Activated CD4-positive, CD25-positive, alpha-beta regulatory T cell treated with anti-CD3 and anti-CD28 coated beads, Interleukin-2, amount 50 U/mL, for 24 hours (primary cell): Measurements from ENCODE around the gene RAPGEF1.
A peak's percentile ranks its signal among the peaks of the same experiment; 100 is the strongest.
"Not testable (repeated sequence)": the region's sequence is repeated elsewhere in the genome, so short reads cannot be mapped to it uniquely, and the experiment has no call there.

Experiments used
- ATAC-seq, 2 donors: fragments of 150-1000 bp; cut with Tn5 transposase; one replicate each; pipeline ENCODE4 v1.10.0; 2021; ENCODE audit warnings: mild to moderate bottlenecking in 1 of 2, moderate library complexity in 1 of 2

RAPGEF1 gene

GRCh38 chr9:131685753-131686706, 53.8 kb downstream of the RAPGEF1 start:
- ATAC-seq: no peak

- ATAC-seq: not testable (repeated sequence)
These were observed 56.8 kb downstream of the RAPGEF1 start for GRCh38 chr9:131683094-131683493.

- ATAC-seq: no peak
These were observed 57.6 kb downstream of the RAPGEF1 start for GRCh38 chr9:131682261-131682660.

- ATAC-seq: not testable (repeated sequence)
These were observed 58.0 kb downstream of the RAPGEF1 start for GRCh38 chr9:131681826-131682225.

- not testable (repeated sequence) for ATAC-seq
These were observed 58.8 kb downstream of the RAPGEF1 start for GRCh38 chr9:131681108-131681507.

- ATAC-seq: no peak
These were observed 60.4 kb downstream of the RAPGEF1 start for GRCh38 chr9:131679261-131680020.

GRCh38 chr9:131678499-131679111, 61.3 kb downstream of the RAPGEF1 start:
- peak; percentile 100 for ATAC-seq

- no peak for ATAC-seq
These were observed 62.3 kb downstream of the RAPGEF1 start for GRCh38 chr9:131677444-131678180.

- ATAC-seq: no peak
These were observed 62.8 kb downstream of the RAPGEF1 start for GRCh38 chr9:131677049-131677443.

GRCh38 chr9:131676431-131676972, 63.4 kb downstream of the RAPGEF1 start:
- ATAC-seq: no peak

- no peak for ATAC-seq
These were observed 64.3 kb downstream of the RAPGEF1 start for GRCh38 chr9:131675437-131676022.

GRCh38 chr9:131674425-131675421, 65.2 kb downstream of the RAPGEF1 start:
- no peak for ATAC-seq

- no peak for ATAC-seq
These were observed 66.3 kb downstream of the RAPGEF1 start for GRCh38 chr9:131673531-131673930.

GRCh38 chr9:131673068-131673467, 66.8 kb downstream of the RAPGEF1 start:
- ATAC-seq: no peak

GRCh38 chr9:131672451-131672850, 67.4 kb downstream of the RAPGEF1 start:
- ATAC-seq: no peak

- ATAC-seq: no peak
These were observed 68.7 kb downstream of the RAPGEF1 start for GRCh38 chr9:131671133-131671520.

- no peak for ATAC-seq
These were observed 69.4 kb downstream of the RAPGEF1 start for GRCh38 chr9:131670247-131671132.

GRCh38 chr9:131669269-131670157, 70.4 kb downstream of the RAPGEF1 start:
- ATAC-seq: peak in 1 of 2 donors; percentile 18
